Effector memory CD8-positive, alpha-beta T cell (primary cell): Measurements from ENCODE around the gene INA.
A peak's percentile ranks its signal among the peaks of the same experiment; 100 is the strongest.
"Not testable (repeated sequence)": the region's sequence is repeated elsewhere in the genome, so short reads cannot be mapped to it uniquely, and the experiment has no call there.

Experiments used
- ATAC-seq: fragments of 150-1000 bp; cut with Tn5 transposase; replicated peaks from 2 replicates; pipeline ENCODE4 v1.10.0; 2021; ENCODE audit warnings: mild to moderate bottlenecking, moderate library complexity
- DNase-seq, 3 experiments: peaks; one replicate each; pipeline ENCODE4 v3.0.0; 2021
- H3K27ac Mint-ChIP-seq, 2 donors: one replicate each; pipeline ENCODE4 v1.8.0; 2022; ENCODE audit warnings: mild to moderate bottlenecking in 2 of 2, mixed read lengths in 2 of 2, moderate library complexity in 2 of 2
- H3K27me3 Mint-ChIP-seq, 2 donors: one replicate each; pipeline ENCODE4 v1.8.0; 2022; ENCODE audit warnings: mixed read lengths in 2 of 2
- H3K36me3 Mint-ChIP-seq: one replicate; pipeline ENCODE4 v1.8.0; 2022; ENCODE audit warnings: mild to moderate bottlenecking, moderate library complexity, mixed read lengths; ENCODE audit not compliant: insufficient read depth
- H3K4me1 Mint-ChIP-seq, 2 donors: one replicate each; pipeline ENCODE4 v1.8.0; 2022; ENCODE audit warnings: low read depth in 2 of 2, mixed read lengths in 2 of 2
- H3K4me3 Mint-ChIP-seq, 2 donors: one replicate each; pipeline ENCODE4 v1.8.0; 2022; ENCODE audit warnings: mild to moderate bottlenecking in 2 of 2, mixed read lengths in 2 of 2, moderate library complexity in 2 of 2
- H3K9me3 Mint-ChIP-seq, 2 donors: one replicate each; pipeline ENCODE4 v1.8.0; 2022; ENCODE audit warnings: mixed read lengths in 2 of 2
- total RNA-seq, 9 experiments: gene quantifications; one replicate each; lab custom pipeline; 2026; lab: John Stamatoyannopoulos, UW

INA gene
- 0 to 0.30 (median 0) reads per million in 9 experiments for total RNA-seq

DNA sequence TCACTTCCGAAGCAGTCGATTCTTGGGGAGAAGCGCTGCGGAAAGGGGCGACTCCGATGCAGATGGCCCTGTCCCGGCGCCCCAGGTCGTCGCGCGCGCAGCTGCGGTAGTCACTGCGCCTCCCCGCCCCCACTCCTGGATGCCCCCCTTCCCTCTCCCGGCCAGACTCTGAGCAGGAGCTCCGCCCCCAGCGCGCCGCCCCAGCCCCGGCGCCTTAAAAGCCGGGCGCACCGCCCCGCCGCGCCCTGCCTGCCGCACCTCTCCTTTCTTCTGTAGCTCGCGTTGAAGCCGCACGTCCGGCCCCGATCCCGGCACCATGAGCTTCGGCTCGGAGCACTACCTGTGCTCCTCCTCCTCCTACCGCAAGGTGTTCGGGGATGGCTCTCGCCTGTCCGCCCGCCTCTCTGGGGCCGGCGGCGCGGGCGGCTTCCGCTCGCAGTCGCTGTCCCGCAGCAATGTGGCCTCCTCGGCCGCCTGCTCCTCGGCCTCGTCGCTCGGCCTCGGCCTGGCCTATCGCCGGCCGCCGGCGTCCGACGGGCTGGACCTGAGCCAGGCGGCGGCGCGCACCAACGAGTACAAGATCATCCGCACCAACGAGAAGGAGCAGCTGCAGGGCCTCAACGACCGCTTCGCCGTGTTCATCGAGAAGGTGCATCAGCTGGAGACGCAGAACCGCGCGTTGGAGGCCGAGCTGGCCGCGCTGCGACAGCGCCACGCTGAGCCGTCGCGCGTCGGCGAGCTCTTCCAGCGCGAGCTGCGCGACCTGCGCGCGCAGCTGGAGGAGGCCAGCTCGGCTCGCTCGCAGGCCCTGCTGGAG, at the start of gene INA:
Gene INA, plus strand, starts transcription at position 243 of the 817 bp plus-strand sequence. Its CDS starts 74 bp downstream, at position 317.
- Mint-ChIP-seq H3K27me3 (peaks cover 63 to 85% of the 10 kb centered on the region in 2 donors), H3K4me1 (peaks cover 5 to 16% of the 10 kb centered on the region in 2 donors), H3K36me3 (no peaks in the 10 kb centered on the region), H3K9me3 (peaks cover 0 to 8% of the 10 kb centered on the region in 2 donors), H3K27ac (peak within 1 kb of the TSS in 1 of 2 donors; percentile 44), H3K4me3 (peak within 1 kb of the TSS; percentile 44 to 60)
- DNase-seq (no peak), ATAC-seq (no peak)

DNA sequence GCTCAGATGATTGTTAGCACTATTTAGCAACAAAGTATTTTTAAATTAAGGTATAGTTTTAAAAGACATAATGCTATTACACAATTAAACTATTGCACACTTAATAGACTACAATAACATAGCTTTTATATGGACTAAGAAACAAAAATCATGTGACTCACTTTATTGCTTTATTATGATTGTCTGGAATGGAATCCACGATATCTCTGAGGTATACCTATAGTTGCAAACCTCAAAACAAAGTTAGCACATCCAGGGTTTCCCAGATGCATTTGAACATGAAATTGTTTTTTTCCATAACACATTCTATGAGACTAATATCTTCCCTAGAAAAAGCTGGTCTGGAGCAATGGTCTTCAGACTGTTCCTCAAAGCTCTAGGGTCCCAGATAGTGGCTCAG, 49.5 kb upstream of the INA start:
- no peak for ATAC-seq
- Mint-ChIP-seq H3K27me3 (peaks cover 0 to 6% of the 10 kb centered on the region in 2 donors), H3K9me3 (peaks cover 9 to 12% of the 10 kb centered on the region in 2 donors), H3K36me3 (peaks cover 3% of the 10 kb centered on the region), H3K27ac (no peak overlapping the region), H3K4me3 (no peak overlapping the region), H3K4me1 (no peaks in the 10 kb centered on the region)
- no peak for DNase-seq

DNA sequence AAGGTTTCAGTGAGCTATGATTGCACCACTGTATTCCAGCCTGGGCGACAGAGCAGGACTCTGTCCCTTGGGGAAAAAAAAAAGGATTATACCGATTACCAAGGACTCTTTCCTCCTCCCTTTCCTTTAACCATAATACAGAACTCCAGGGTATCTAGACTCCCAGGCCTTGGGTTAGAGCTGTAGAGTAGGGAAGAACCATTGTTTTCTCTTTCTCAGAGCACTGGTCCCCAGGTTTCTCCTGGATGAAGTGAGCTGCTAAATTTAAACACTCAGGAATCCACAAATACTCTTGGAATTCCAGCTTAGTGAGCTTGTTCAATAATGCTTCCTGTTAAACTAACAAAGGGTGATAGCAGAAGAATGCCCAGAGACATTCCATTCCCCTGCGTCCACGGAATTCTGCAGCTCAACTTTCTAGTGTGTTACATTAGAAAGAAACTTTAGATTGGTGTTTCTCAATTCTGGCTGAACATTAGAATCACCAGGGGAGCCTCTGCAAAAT, 45.8 kb upstream of the INA start:
- DNase-seq (no peak), ATAC-seq (no peak)
- peaks cover 0 to 6% of the 10 kb centered on the region in 2 donors for H3K27me3 Mint-ChIP-seq

DNA sequence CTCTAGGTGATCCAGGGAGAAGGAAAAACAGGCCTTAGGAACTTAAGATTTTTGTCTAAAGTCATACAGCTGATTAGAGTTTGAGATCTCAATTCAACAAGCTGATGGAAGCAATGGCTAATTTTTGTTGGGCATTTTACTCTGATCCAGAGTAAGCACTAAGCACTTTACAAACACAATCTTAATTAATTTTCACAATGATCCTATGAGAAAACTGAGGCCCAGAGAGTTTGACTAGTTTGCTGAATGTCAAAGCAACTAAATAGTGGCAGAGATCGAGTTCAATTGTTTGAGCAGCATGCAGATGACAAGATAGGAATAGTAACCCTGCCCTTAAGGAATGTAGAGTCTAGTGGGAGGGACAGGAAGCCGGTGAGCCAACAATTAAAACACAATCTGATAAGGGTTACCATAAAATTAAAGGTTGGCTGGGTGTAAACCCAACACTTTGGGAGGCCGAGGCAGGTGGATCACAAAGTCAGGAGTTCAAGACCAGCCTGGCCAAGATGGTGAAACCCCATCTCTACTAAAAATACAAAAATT, 44.7 kb upstream of the INA start:
- Mint-ChIP-seq H3K9me3 (no peaks in the 10 kb centered on the region), H3K27me3 (peaks cover 0 to 6% of the 10 kb centered on the region in 2 donors), H3K4me3 (no peak overlapping the region), H3K4me1 (peaks cover 0 to 3% of the 10 kb centered on the region in 2 donors), H3K36me3 (no peaks in the 10 kb centered on the region), H3K27ac (no peak overlapping the region)
- DNase-seq, result no peak
- no peak for ATAC-seq

More for the DNA sequence above, 45.8 kb upstream of the INA start:
- Mint-ChIP-seq H3K9me3 (no peaks in the 10 kb centered on the region), H3K36me3 (peaks cover 3% of the 10 kb centered on the region), H3K27ac (no peak overlapping the region), H3K4me3 (no peak overlapping the region), H3K4me1 (peaks cover 0 to 3% of the 10 kb centered on the region in 2 donors)

DNA sequence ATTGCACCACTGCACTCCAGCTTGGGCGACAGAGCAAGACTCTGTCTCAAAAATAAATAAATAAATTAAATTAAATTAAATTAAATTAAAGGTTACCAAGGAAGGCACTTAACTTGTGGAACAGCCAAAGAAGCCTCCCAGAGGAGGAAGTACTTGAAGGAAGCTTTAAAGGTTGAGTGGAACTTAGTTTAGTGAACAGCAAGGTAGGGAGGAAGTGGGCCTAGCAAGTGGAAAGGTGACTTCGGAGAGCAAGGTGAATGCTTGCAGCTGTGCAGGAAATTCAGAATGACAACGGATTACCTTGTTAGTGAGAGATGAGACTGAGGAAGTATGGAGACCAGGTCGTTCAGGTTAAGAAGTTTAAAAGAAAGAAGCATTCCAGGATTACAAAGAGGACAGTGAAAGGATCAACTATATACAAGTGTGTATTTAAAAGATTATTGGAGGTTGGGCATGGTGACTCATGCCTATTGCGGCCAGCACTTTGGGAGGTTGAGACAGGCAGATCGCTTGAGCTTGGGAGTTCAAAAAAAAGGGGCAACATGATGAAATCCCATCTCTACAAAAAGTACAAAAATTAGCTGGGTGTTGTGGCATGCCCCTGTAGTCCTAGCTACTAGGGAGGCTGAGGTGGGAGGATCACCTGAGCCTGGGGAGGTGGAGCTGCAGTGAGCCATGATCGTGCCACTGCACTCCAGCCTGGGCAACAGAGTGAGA, 44.0 kb upstream of the INA start:
- no peak overlapping the region for H3K4me3 Mint-ChIP-seq
- DNase-seq, result no peak
- ATAC-seq, result no peak
- H3K27ac Mint-ChIP-seq, result no peak overlapping the region
- no peaks in the 10 kb centered on the region for H3K36me3 Mint-ChIP-seq
- H3K9me3 Mint-ChIP-seq, result no peaks in the 10 kb centered on the region
- H3K4me1 Mint-ChIP-seq, result peaks cover 0 to 3% of the 10 kb centered on the region in 2 donors
- H3K27me3 Mint-ChIP-seq, result peaks cover 0 to 6% of the 10 kb centered on the region in 2 donors

DNA sequence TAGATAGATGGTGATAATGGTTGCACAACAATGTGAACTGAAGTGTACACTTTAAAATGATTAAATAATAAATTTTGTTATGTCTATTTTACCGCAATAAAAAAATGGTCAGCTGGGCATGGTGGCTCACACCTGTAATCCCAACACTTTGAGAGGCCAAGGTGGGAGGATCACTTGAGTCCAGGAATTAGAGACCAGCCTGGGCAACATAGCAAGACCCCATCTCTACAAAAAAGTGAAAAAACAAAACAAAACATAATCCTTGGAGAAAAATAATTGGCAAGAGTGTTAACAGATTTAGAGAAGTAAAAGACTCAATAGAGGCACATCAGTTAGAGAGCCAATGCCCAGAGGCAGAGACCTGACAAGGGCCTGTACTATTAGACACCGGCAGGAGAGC, 41.2 kb upstream of the INA start:
- peaks cover 5 to 6% of the 10 kb centered on the region in 2 donors for H3K4me1 Mint-ChIP-seq
- H3K27ac Mint-ChIP-seq, result no peak overlapping the region
- no peaks in the 10 kb centered on the region for H3K9me3 Mint-ChIP-seq
- ATAC-seq, result no peak
- no peak overlapping the region for H3K4me3 Mint-ChIP-seq
- no peak for DNase-seq
- H3K27me3 Mint-ChIP-seq, result peaks cover 0 to 6% of the 10 kb centered on the region in 2 donors
- H3K36me3 Mint-ChIP-seq, result no peaks in the 10 kb centered on the region

DNA sequence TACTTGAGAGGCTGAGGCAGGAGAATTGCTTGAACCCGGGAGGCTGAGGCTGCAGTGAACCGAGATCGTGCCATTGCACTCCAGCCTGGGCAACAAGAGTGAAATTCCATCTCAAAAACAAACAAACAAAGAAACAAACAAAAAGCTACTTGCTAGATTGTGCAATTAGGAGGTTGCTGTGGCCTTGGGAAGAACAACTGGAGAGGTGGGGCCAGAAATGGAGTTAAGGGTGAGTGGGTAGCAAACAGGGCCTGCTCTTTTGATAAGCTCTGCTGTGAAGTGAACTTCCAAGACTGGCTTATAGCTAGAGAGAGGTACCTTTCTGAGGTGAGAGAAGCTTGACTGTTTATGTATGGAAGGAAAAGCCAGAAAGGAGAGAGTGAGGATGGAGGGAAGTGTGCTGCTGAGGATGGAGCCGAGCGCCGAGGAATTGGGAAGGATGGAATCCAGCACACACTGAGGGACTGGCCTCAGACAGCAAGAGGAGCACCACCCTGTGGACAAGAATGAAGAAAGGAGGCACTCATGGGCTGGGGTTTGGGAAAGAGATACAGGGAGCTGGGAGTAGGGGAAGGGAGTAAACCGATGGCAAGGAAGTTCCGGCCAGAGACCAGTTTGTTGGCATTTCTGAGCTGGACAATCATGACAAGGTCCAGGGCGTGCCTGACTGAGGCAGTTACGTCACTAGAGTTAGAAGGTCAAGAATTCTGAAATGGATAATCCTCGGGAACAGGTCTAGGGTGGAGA, 38.3 kb upstream of the INA start:
- H3K4me1 Mint-ChIP-seq, result peaks cover 5 to 6% of the 10 kb centered on the region in 2 donors
- no peak overlapping the region for H3K27ac Mint-ChIP-seq
- no peaks in the 10 kb centered on the region for H3K36me3 Mint-ChIP-seq

DNA sequence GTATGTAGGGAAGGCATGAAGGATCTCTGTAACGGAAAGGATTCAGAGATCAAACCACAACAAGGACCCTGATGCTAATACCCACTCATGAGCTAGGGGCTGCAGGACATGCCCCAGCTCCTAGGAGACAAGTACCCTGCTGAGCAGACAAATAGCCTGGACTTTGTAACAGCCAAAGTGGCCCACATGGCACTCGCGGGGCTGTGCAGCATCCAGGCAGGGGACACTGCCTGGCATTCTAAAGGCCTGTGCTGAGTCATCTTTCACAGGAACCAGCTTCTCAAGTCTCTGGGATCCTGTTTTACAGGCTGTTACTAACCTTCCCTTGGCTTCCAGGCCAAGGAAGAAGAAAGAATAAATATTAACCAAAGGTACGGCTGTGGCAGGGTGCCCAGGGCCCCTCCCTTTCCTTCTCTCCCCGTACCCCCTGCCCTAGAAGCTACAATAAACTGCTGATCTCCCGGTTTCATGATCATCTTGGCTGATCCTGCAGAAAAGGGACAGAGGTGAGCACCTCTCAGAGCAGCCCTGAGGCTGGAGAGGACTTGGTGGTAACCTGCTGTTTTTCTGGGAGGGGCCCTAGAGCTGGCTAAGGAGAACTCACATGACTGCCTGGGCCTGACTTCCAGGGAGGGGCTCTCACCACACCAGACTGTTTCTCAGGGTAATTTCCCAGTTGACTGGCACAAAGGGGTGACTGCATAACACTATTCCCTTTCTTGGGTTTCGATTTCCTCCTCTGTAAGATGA, 35.5 kb upstream of the INA start:
- Mint-ChIP-seq H3K27ac (no peak overlapping the region), H3K36me3 (peaks cover 3% of the 10 kb centered on the region)

More for the DNA sequence above, 38.3 kb upstream of the INA start:
- no peaks in the 10 kb centered on the region for H3K9me3 Mint-ChIP-seq
- ATAC-seq (no peak), DNase-seq (no peak)
- H3K4me3 Mint-ChIP-seq, result no peak overlapping the region
- H3K27me3 Mint-ChIP-seq, result no peaks in the 10 kb centered on the region

DNA sequence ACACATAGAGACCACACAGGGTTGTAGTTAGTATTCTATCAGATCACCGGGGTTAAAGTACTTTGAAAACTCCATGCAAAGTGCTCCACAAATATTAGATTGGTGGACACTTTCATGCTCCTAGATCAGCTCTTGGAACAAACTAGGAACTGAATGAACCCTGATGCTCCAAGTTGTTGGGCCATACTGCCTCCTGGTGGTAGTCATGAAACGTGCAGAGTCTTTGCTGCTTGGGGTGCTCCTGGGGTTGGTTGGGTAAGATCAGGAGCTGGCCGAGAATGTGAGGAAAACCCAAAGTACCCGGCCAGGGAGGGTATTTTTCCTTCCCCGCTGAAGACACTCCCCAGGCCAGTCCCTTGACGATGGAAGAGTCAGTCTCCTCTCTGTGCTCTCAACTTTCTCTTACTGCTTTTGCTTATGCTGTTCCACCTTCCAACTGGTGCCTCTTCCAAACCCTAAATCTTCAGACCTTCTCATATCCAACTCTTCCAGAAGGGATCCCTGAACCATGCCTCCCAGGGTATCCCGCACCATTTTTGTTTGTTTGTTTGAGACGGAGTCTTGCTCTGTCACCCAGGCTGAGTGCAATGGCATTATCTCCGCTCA, 32.2 kb upstream of the INA start:
- no peaks in the 10 kb centered on the region for H3K9me3 Mint-ChIP-seq
- H3K27me3 Mint-ChIP-seq, result peaks cover 21 to 24% of the 10 kb centered on the region in 2 donors
- H3K36me3 Mint-ChIP-seq, result peaks cover 5% of the 10 kb centered on the region
- DNase-seq (peak; percentile 54 to 62 (median 56)), ATAC-seq (peak; percentile 72)
- H3K4me1 Mint-ChIP-seq, result peaks cover 7 to 10% of the 10 kb centered on the region in 2 donors
- H3K4me3 Mint-ChIP-seq, result no peak overlapping the region
- H3K27ac Mint-ChIP-seq, result no peak overlapping the region

More for the DNA sequence above, 35.5 kb upstream of the INA start:
- Mint-ChIP-seq H3K4me1 (peaks cover 7 to 10% of the 10 kb centered on the region in 2 donors), H3K4me3 (no peak overlapping the region), H3K9me3 (no peaks in the 10 kb centered on the region), H3K27me3 (peaks cover 20% of the 10 kb centered on the region in 2 donors)
- ATAC-seq, result no peak
- no peak for DNase-seq

DNA sequence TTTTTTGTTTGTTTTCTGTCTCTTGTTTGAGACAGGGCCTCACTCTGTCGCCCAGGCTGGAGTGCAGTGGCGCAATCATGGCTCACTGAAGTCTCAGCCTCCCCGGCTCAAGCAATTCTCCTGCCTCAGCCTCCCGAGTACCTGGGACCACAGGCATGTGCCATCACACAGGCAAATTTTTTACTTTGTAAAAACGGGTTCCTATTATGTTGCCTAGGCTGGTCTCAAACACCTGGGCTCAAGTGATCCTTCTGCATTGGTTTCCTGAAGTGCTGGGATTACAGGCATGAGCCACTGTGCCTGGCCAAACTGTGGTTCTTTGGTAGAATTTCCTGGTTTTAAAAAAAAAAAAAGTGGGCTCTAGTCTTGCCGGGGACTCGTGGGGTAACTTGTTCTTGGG, 31.4 kb upstream of the INA start, which contains the start of gene RPEL1:
Gene RPEL1, plus strand, starts transcription at position 301 of the 400 bp plus-strand sequence. CDS start 110 bp downstream, outside the sequence.
- not testable (repeated sequence) for ATAC-seq, DNase-seq, H3K27ac Mint-ChIP-seq, H3K36me3 Mint-ChIP-seq, H3K4me3 Mint-ChIP-seq, H3K4me1 Mint-ChIP-seq, H3K9me3 Mint-ChIP-seq
- peaks cover 21 to 24% of the 10 kb centered on the region in 2 donors for H3K27me3 Mint-ChIP-seq

DNA sequence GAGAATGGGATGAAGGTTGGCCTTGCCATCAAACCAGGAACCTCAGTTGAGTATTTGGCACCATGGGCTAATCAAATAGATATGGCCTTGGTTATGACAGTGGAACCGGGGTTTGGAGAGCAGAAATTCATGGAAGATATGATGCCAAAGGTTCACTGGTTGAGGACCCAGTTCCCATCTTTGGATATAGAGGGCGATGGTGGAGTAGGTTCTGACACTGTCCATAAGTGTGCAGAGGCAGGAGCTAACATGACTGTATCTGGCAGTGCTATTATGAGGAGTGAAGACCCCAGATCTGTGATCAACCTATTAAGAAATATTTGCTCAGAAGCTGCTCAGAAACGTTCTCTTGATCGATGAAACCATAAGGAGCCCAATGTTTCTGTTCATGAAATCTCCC, 30.6 kb upstream of the INA start:
- Mint-ChIP-seq H3K4me1 (peaks cover 6% of the 10 kb centered on the region in 2 donors), H3K4me3 (no peak overlapping the region), H3K9me3 (peaks cover 2 to 3% of the 10 kb centered on the region in 2 donors), H3K27me3 (peaks cover 21 to 24% of the 10 kb centered on the region in 2 donors), H3K27ac (no peak overlapping the region), H3K36me3 (peaks cover 16% of the 10 kb centered on the region)
- ATAC-seq, result no peak
- no peak for DNase-seq

DNA sequence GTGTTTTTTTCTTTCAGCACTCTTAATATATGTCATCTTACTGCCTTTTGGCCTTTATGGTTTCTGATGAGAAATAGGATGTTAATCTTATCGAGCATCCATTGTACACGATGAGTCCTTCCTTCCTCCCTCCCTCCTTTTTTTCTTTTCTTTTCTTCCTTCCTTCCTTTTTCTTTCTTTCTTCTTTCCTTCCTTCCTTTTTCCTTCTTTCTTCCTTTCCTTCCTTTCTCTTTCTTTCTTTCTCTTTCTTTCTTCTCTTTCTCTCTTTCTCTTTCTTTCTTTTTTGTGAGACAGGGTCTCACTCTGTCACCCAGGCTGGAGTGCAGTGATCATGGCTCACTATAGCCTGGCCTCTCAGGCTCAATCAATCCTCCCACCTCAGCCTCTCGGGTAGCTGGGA, 22.8 kb upstream of the INA start:
- Mint-ChIP-seq H3K9me3 (peaks cover 5 to 6% of the 10 kb centered on the region in 2 donors), H3K27ac (no peak overlapping the region), H3K36me3 (peaks cover 16% of the 10 kb centered on the region), H3K27me3 (peaks cover 4 to 5% of the 10 kb centered on the region in 2 donors), H3K4me3 (no peak overlapping the region), H3K4me1 (peaks cover 3% of the 10 kb centered on the region in 2 donors)
- ATAC-seq (no peak), DNase-seq (no peak)
